GM12875 (cell line): ENCODE results near the gene SPPL3.

Source experiments
- H3K4me3 ChIP-seq: one replicate; pipeline ENCODE4 v1.5.1; 2011; ENCODE audit warnings: low read depth, low read length, control low read depth
- CTCF ChIP-seq: IDR thresholded peaks from 2 replicates; pipeline ENCODE4 v1.5.1; 2011; ENCODE audit warnings: low read depth, mild to moderate bottlenecking, control low read depth, inconsistent platforms, low read length, moderate library complexity, borderline replicate concordance; ENCODE audit not compliant: insufficient read depth

Gene SPPL3

GRCh38 chr12:120874547-120875245, 29.5 kb downstream of the SPPL3 start:
- H3K4me3 ChIP-seq = no peak overlapping the region
- TF ChIP-seq CTCF = no peak

GRCh38 chr12:120873226-120873625, 30.9 kb downstream of the SPPL3 start:
- no peak for TF ChIP-seq CTCF
- H3K4me3 ChIP-seq = no peak overlapping the region

- no peak for TF ChIP-seq CTCF
- H3K4me3 ChIP-seq = no peak overlapping the region
Observed at GRCh38 chr12:120872487-120872886, 31.7 kb downstream of the SPPL3 start.

GRCh38 chr12:120870415-120870814, 33.7 kb downstream of the SPPL3 start:
- TF ChIP-seq CTCF = no peak
- no peak overlapping the region for H3K4me3 ChIP-seq

GRCh38 chr12:120869376-120869775, 34.8 kb downstream of the SPPL3 start:
- no peak for TF ChIP-seq CTCF
- H3K4me3 ChIP-seq = no peak overlapping the region

GRCh38 chr12:120866108-120866507, 38.0 kb downstream of the SPPL3 start:
- no peak overlapping the region for H3K4me3 ChIP-seq
- no peak for TF ChIP-seq CTCF

GRCh38 chr12:120865098-120865497, 39.1 kb downstream of the SPPL3 start:
- no peak overlapping the region for H3K4me3 ChIP-seq
- no peak for TF ChIP-seq CTCF
